ENCODE results near the gene RBFOX2.

RBFOX2 gene

DNA sequence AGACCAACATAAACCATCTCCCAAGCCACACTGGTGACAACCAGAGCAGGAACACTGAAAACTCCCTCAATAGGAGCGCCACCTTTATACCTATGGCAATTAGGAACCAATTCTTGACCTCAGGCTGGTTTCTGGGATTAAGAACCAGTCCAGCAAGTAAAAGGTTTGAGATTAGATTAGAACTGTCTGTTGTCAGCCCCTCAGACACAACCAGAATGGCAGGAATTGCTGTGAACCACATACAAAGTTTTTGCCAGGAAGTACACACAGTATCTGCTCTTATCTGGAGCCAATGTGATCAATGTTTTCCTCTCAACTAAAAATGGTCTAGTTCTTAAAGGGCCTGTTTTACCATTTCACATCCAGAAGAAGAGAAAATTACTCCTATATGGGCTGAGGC lies 55.2 kb downstream of the RBFOX2 start:
- no peak for DNase-seq (ENCODE audit: low read depth in 2 of 2)

DNA sequence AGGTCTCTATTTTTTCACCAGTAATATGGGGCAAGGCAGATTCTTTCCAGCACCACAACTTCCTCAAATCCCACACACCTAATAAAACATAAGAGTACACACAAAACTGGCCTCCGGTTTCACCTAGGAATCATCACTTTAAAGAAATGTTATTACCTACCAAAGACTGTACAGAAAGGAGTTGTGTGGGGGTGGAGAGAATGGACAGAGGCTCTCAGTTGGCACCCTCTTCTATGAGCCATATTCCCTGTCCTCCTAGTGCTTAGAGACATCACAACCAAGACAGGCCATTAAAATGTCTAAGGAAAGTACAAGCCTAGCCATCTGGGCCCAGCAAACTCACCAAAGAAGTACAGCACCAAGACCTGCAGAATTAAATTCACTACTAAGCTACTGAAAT lies 56.1 kb downstream of the RBFOX2 start:
- DNase-seq (ENCODE audit: low read depth in 2 of 2): no peak

DNA sequence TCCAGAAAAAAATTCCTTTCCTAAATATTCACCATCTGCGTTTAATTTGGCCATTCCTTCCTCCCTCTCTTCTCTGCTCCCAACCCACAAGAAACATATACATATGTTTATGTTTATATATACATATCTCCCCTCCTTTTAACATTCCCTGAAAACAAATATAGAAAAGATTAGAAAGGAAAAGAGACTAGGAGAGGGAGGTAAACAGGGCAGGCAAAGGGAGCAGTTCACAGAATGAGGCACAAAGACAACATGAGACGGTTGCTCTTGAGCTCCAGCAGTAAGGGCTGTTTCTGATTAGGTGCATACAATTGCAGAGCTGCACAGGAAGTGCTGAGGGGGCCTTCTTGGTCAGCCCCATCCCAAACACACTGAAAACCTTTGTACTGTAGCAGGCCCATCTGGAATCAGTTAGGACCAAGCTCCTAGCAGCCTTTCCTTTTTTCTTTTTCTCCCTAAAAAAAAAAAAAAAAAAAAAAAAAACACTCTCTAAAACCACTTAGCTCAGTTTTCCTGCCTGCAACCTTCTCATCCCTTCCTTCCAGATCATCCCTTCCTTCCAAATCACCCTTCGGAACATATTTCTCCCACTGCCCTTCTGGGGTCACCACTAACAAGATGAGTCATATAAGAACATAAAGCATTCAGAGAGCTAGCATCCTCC lies 57.0 kb downstream of the RBFOX2 start:
- no peak for DNase-seq (ENCODE audit: low read depth in 2 of 2)

DNA sequence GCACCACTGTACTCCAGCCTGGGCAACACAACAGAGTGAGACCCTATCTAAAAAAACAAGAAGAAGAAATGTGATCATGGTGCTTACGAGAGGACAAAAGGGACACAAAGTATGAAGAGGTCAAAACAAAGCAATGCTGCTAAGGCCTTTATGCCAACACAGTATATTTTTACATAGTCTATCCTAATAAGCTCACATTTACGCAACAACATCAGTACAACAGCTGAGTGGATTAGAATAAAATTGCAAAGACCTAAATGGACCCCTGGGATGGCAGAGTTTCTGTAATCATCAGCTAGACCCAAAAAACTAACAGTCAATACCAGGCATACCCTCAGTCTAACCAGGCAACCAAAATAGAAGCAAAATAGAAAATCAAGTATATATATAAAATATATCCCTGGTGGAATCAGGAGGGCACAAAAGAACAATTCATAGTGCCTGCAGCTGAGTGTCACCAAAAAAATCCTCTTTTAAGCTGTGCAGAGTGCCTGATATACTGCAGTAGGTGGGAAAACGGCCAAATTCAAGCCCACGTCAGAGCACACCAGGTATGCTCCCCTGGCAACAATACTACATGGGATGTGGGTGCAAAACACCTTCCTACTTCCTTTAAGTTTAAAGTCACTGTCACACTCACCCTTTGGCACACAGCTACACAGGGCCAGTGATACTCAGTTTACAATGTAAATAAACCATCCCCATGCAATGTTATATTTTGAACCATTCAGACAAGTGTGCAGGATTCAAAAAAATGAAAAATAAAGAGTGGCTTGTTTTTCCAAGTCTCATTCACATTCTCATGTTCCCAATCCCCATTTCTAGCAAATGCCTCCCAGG lies 57.8 kb downstream of the RBFOX2 start:
- DNase-seq (ENCODE audit: low read depth in 2 of 2): no peak

DNA sequence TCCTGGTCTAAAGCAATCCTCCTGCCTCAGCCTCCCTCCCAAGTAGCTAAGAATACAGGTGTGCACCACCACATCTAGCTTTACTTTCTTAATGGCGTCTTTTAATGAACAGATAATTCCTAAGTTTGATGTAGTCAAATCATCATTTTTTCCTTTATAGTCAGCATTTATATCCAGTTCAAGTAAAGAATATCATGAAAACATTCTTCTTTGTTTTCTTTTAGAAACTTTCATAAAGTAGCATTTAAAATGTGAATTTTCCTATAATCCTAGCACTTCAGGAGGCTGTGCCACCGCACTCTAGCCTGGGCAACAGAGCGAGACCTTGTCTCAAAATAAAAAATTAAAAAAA lies 61.6 kb downstream of the RBFOX2 start:
- no peak for DNase-seq (ENCODE audit: low read depth in 2 of 2)

DNA sequence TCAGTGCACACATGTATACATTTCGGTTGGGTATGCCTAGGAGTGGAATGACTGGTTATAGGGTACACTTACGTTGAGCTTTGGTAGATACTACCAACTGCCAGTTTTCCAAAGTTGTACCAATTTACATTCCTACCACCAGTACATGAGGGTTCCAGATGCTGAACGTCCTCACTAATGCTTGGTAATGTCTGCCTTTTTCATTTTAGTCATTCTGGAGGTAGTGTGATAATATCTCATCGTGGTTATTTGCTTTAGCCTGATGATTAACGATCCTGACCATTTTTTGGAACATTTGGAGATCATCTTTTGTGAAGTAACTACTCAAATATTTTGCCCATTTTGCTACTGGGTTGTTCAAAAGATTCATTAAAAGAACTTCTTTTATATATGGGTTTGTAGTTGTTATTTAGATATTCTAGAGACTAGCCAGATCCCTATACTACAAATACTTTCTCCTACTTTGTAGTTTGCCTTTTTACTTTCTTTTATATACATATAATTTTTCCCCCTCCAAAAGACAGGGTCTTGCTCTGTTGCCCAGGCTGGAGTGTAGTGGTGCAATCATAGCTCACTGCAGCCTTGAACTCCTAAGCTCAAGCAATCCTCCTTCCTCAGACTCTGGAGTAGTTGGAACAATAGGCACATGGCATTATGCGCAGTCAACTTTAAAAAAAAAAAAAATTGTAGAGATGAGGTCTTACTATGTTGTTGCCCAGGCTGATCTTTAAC lies 62.1 kb downstream of the RBFOX2 start:
- no peak for DNase-seq (ENCODE audit: low read depth in 2 of 2)

DNA sequence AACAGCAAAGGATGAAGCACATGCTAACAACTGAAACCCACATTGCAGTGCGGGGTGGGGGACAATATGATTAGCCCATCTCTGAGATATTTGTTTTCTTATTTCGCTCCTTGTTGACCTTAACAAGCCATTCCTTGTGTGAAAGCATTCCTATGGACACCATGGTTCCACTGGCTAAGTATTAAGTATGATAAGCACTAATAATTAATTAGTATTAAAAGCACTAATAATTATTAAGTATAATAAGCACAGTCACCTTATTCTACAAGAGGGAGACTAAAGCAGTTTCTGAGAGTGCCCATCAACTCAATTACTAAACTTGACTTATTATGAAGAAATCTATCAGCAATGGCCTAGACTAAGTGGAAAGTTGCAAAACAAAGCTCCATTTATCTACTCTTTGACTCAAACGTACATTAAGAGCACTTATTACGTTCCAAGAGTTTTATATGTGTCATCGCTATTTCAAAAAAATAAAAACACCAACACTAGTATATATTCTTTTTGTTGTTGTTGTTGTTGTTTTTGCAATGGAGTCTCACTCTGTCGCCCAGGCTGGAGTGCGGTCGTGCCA lies 65.3 kb downstream of the RBFOX2 start:
- DNase-seq (ENCODE audit: low read depth in 2 of 2): no peak

DNA sequence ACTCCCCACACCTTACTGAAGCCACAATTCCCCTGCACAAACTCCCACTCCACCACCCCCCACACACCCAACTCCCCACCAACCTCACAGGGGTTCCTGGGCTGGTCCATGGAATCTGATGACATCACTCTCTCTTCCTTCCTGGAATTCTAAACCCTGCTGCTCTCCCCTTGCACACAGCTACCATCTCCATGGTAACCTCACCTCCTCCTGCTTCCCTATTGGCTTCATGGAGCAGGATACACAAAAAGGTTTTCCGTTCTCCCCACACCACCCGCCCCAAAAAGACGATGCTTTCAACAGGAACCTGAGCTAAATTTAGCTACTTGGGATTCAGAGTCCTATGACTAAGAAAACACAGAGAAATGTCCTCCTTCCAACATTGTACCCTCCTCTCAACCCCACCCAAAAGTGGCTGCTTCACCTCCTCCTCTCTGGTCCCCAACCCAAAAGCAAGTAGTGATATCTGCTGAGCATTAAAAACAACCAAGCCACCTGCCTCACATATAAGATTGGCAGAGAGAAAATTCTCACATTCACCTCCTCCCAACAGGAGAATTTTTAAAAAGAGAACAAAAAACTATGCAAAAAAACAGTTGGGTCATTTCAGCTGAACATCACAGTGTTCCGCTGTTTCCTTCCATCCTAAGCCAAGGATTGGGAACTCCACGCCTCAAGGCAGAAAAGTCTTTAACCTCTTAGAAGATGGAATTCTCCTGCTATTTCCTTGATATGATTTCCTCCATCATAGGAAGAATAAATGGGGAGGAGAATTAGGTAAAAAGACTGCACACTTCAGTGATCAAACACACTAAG lies 66.9 kb downstream of the RBFOX2 start:
- no peak for DNase-seq (ENCODE audit: low read depth in 2 of 2)

DNA sequence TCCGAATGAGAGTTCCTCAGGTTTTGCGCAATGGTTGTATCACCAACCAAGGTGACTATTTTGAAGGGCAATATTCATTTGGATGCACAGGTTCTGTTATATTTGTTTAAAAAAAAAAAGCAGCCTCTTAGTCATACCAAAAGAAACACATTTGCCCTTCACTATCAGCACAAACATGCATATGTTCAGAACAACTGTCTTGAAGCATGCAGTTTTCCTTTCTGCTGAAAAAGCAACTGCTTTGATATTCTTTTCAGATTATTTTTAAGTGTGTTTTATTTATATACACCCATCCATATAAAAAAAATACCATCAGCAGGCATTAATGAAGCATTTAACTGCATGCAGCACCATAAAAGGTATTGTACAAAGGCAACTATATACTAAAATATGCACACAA lies 67.8 kb downstream of the RBFOX2 start:
- DNase-seq (ENCODE audit: low read depth in 2 of 2): no peak

GRCh38 chr22:35959121-35959800 lies 69.4 kb downstream of the RBFOX2 start:
- DNase-seq (ENCODE audit: low read depth in 2 of 2): no peak

DNA sequence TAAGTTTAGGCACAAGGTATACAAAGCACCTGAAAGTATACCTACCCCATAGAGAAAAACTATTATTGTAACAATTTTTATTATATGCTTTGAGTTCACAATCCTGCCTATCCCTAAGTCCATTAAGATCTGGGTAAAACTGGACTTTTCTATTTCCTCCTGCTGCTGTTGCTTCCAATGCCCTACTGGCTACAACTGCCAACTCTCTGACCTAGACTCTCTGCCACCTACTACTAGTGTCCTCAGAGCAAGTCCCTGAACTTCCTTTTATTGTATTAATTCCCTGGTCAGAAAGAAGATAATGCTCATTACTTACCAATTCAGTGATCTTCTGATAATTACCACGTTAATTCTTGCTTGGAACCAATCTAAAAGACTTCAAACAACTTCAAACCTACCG lies 70.3 kb downstream of the RBFOX2 start:
- DNase-seq (ENCODE audit: low read depth in 2 of 2): no peak

- DNase-seq (ENCODE audit: low read depth in 2 of 2): no peak
Measured at GRCh38 chr22:35957589-35957988, 71.0 kb downstream of the RBFOX2 start.

DNA sequence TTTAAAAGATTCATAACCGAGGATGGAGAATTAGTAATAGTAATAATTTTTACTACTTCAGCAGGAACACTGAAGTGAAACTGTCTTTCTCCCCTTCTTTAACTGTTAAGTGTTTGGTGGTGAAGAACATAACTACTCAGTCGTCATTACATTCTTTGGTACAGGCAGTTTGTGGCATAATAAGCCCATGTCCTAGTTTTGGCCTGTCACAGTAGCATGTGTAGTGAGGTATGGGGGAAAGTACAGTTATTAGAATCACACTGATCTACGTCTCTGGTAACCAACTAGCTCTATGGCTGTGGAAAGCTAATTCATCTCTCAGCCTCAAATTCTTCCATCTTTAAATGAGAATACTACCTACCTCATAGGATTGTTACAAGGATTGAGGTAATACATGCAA lies 71.8 kb downstream of the RBFOX2 start:
- DNase-seq (ENCODE audit: low read depth in 2 of 2): no peak

GRCh38 chr22:35955546-35955945 lies 73.1 kb downstream of the RBFOX2 start:
- DNase-seq (ENCODE audit: low read depth in 2 of 2): no peak

DNA sequence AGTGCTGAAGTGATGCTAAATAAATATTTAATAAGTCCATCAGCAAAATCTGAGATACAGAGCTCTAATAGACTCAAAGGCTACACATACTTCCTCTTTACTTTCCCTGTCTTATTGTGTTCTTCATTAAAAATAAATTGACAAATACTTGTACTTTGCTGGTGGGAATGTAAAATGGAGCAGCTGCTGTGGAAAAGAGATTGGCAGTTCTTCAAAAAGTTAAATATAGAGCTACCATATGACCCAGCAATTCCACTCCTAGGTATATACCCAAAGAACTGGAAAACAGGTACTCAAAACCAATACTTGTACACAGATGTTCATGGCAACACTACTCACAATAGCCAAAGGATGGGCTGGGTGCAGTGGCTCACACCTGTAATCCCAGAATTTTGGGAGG lies 76.0 kb downstream of the RBFOX2 start:
- no peak for DNase-seq (ENCODE audit: low read depth in 2 of 2)

DNA sequence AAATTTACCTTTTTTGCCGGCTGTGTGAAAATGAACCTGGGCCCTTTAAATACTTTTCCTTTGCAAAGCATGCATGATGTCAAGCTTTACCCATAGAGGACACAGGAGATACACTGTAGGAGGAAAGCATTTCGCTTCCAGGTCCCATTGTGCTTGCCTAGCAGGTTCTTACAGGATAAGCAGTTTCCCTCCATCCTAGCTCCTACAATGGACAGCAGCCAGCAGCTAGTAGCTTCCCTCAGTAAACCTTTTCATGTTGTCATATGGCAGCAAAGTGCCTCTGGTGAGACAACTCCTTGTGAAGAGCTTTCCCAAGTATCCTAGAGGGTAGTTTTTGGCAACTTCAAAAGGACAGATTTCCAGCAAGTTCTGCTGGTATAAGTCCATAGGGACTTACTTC lies 78.4 kb downstream of the RBFOX2 start:
- no peak for DNase-seq (ENCODE audit: low read depth in 2 of 2)

DNA sequence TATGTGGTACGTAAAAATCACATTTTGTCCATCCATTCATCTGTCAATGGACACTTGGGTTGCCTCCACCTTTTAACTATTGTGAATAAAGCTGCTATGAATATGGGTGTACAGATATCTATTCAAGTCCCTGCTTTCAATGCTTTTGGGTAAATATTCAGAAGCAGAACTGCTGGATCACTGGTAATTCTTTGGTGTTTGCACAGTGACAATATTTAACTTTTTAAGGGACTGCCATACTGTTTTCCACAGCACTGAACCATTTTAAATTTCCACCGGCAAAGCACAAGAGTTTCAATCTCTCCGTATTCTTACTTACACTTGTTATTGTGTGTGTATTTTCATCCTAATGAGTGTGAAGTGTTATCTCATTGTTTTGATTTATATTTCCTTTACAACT lies 79.4 kb downstream of the RBFOX2 start:
- no peak for DNase-seq (ENCODE audit: low read depth in 2 of 2)

DNA sequence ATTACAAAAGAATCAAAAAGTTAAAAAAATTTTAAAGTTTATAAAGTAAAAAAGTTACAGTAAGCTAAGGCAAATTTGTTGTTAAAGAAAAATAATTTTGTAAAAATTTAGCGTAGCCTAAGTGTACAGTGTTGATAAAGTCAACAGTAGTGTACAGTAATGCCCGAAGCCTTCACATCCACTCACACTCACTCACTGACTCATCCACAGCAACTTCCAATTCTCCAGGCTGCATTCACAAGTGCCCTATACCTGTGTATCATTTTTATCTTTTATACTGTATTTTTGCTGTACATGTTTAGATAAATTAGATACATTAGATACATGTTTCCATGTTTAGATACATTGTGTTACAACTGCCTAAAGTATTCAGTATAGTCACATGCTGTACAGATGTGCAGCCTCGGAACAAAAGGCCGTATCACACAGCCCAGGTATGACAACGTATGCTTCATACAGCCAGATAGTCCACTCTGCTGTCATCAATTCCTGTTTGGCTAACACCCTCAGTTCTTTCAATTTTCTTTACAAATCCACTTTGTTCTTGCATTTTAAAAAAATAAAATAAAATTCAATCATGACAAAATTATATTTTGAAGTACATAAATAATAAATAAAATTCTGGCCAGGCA lies 80.7 kb downstream of the RBFOX2 start:
- no peak for DNase-seq (ENCODE audit: low read depth in 2 of 2)

GRCh38 chr22:35944458-35944857 lies 84.2 kb downstream of the RBFOX2 start:
- DNase-seq (ENCODE audit: low read depth in 2 of 2): no peak

GRCh38 chr22:35940166-35940565 lies 88.5 kb downstream of the RBFOX2 start:
- DNase-seq (ENCODE audit: low read depth in 2 of 2): no peak

- DNase-seq (ENCODE audit: low read depth in 2 of 2): no peak
Measured at GRCh38 chr22:35938226-35938625, 90.4 kb downstream of the RBFOX2 start.
